Femur (tissue), 1 donor: ENCODE results near the gene ERC1.
A peak's percentile ranks its signal among the peaks of the same experiment; 100 is the strongest.

ENCODE experiments used
- DNase-seq: peaks from one replicate; pipeline ENCODE4 v3.0.0-alpha.2; 2017

The ERC1 gene

DNA sequence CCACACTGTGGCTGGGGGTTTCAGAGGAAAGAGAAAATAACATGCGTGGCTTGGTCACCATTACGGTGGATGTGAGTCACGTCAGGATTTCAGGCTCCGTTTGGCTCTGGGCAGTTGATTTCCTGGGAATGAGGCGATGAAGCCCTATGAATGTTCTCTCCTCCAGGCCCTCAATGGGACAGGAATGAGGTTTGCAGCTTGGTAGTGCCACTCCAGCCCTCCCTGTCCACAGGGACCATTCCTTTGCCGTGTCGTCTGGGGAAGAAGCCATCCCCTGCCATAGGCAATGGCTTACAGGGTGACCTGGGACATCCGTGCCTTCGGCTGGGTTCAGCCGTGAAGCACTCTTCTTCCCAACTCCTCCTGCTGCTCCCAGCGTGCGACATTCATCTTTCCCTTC lies 508.3 kb downstream of the ERC1 start:
- no peak for DNase-seq

DNA sequence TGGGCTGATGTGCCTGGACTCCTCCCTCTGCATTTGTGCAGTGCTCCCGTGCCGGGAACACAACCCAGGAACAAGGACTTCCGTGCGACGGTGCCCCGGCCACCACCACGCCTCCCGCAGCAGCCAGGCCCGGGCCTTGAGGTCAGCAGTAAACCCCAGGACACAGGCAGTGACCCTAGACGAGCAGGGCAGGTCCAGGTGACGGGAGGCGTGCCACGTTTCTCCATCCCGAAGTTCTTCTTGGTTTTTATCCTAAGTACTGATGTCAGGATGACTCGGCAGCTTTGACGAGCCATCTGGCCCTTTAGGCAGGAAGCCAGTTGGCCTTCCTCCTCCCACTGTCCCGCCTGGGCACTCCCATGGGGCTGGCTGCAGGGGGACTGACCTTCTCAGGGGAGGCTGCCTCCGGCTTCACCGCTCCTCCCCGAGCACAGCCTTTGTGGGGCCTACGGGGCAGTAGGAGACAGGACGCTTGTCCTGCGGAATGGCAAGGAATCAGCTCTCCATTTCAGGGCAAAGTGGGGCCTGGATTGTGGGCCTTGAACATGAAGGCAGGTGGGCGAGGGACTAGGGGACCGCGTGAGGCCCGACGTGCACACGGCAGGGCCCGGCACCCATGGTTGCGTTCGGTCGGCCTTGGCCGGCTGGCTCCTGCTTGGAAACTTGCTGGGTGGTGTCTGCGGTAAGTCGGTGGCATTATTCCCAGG lies 509.2 kb downstream of the ERC1 start:
- DNase-seq = peak; percentile 29

DNA sequence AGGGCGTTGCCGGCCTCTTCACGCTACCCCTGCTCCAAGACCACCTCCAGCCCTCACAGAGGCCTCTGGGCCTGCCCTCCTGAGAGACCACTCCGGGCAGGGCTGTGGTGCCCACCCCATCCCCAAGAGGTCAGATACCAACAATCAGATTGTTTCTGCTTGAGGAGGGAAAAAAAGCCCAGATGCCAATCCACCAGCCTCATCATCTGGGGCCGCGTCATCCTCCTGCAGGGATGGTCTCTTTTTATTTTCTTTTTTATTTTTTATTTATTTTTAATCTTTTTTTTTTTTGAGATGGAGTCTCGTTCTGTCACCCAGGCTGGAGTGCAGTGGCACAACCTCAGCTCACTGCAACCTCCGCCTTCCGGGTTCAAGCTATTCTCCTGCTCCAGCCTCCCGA lies 510.0 kb downstream of the ERC1 start:
- no peak for DNase-seq

DNA sequence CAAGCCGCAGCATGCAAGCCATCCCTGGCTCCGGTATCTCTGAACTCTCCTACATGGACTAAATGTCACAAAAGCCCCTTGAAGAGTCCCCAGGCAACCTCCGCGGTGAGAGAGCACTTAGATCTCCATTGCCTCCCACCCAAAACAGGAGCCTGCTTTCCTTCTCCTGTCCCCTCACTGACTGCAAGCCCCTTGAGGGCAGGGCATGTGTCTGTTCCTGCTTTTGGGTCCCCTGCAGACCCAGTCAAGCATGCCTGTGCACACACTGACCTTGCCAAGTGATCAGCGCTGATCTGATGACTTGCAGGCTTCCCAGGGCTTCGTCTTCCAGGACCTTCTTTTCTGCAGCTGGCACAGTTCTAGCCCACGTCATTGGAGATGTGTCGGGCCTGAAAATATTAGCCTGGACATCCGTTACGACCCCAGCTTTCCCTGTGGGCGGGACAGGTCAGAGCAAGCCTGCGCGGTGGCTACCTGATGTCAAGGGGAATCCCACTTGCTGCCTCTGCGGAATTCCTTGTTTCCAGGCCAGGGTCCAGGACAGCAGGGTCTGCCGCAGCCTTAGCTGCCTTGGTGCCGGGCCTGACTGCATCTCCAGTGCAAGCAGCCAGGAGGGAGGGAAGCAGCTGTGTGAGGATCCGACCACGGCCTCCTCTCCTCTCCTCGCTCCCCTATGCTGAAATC lies 510.8 kb downstream of the ERC1 start:
- DNase-seq = no peak

DNA sequence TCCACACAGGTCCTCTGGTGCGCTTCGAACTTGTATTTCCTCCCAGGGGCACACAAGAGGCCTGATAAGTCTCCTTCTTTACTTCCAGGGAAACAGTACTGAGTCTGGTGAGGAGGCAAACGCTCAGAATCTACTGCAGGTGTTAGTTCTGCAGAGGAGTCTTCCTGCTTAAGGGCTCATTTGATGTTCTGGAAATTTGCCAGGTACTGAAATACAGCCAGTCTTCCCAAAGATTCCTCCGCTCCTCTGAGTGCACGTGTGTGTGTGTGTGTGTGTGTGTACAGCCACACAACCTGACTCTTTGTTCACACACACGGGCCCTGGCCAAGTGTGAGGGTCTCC lies 511.3 kb downstream of the ERC1 start:
- DNase-seq = peak; percentile 81

DNA sequence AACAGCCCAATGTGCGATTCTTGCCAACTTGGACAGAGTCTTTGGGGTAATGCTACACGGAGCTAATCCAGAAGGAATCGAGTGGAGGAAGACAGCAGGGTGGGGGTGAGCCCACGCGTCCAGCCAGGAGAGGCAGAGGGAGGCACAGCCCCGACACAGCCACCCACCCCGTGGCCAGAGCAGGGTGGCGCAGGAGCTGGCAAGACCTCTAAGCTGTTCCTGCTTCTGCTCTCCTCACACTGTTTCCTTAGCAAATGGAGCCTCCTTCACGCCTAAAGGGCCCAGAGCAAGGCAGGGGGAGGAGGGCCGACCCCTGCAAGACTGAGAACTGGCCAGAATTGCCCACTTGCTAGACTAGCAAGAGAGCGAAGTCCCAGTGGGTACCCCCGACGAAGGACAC lies 511.8 kb downstream of the ERC1 start:
- no peak for DNase-seq

DNA sequence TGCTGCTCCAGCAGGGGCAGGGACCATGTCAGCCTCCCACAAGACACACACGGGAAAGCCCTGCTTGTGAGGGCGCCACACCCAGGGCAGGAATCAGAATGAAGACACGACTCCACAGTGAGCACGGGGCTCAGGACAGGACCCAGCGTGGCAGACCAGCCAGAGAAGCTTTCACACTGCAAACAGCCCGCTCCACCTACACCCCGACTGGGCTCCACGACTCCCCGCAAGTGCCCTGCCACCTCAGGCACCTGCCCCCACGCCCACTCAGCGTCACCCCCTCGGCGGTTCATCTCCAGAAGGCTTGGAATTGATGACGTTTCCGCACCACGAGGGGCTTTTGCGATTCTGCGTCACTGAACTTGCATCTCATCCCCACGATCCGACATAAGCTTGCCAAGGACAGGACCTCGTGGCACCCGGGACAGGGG lies 512.3 kb downstream of the ERC1 start:
- no peak for DNase-seq

DNA sequence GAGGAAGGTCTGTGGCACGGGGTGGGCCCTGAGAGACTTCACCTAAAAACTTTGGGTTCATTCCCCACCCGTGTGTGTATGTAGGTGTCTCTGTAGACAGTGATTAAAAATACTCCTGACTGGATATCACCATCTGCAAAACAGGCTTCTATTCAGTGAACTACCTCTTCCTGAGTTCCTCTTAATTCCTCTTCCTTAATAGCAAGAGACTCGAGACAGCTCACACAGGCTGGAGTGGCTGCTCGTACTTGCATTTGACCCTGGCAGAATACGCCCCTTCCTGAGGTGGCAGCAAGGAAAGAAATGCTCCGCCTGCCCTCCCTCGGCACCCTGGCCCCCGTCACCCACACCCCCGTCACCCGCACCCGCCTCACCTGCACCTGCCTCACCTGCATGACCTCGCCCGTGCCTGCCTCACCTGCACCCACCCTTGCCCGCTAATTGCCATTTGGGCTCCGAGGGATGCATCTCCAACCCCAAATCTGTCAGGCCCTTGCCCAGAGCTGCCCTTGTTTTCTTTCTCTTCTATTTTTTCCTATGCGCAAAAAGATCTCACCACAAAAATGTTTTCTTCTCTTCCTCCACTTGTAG lies 513.4 kb downstream of the ERC1 start:
- DNase-seq = no peak

DNA sequence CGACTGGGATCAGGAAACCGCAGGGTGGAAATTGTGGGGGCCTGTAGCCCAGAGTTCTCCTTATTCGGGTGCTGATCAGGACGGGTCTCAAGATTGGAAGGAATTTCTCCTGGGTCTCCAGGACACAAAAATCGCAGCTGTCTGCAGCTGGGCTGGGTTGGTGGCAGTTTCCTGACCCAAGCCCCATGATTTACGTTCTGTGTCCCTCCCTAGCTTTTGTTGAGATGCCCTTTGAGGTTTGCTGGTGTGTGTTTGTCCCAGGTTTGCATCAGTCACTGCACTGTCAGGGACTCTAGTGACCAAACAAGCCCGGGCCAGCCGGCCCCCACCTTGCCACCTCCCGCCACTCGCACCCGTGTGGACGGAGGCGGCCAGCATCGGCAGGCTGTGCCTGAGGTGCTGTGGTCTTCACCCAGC lies 513.9 kb downstream of the ERC1 start:
- peak; percentile 48 for DNase-seq

DNA sequence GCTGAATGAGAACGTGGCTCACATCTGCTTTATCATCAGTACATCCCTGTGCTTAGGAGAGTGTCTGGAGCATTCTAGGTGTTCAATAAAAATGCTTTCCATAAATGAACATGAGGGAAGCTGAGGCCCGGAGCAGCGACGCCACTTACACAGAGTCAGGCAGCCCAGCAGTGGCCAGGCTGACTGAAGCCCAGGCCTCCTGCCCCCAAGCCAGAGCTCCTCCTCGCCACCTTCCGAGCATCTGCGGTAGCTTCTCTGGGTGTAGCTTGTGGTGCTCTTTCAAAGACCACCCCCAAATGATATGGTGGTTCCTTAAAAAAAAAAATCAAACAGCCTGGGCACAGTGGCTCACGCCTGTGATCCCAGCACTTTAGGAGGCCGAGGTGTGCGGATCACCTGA lies 514.6 kb downstream of the ERC1 start:
- no peak for DNase-seq

DNA sequence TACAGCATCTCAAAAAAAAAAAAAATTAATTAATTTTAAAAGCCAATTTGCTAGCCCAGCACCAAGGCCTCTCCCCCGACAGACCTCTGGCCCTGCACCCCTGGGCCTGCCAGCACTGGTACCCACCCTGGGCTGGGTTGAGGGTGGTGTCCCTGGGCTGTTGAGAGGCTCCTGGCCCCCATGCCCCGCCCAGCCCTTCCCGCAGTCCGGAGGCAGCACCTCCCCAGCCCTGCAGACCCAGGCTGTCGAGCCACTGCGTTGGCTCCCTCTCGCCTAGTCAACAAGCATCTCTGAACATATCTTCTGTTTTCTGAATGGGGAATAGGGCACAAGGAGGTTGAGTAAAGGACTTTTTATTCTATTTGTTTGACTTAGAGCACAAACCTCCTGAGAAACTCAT lies 516.3 kb downstream of the ERC1 start:
- no peak for DNase-seq

DNA sequence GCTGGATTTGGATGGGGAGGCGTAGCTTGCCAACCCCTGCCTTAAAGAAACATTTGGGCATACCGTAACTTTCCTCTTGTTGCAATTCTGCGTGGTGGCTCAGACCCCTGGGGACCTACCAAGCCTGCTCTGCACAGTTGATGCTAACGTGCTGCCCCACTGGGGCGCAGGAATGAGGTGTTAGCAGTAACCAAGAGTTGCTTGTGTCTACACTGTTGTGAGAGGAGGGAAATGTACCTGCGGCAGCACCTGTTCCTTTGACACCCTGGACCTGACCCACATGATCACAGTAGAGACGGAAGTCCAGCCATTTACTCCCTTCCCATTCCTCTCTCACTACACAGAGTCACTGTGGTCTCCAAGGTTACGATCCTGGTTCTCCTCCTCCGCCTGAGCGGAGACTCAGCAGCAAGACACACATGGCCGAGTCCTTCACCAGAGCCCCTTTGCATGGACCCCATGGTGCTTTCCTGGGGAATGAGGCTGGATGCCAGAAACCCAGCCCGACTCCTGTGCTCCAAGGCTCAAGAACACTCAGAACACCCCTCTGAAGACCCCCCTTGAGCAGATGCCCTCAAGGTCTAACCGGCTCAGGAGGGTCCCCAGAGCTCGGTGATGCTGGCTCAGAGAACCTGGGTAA lies 518.5 kb downstream of the ERC1 start:
- no peak for DNase-seq

DNA sequence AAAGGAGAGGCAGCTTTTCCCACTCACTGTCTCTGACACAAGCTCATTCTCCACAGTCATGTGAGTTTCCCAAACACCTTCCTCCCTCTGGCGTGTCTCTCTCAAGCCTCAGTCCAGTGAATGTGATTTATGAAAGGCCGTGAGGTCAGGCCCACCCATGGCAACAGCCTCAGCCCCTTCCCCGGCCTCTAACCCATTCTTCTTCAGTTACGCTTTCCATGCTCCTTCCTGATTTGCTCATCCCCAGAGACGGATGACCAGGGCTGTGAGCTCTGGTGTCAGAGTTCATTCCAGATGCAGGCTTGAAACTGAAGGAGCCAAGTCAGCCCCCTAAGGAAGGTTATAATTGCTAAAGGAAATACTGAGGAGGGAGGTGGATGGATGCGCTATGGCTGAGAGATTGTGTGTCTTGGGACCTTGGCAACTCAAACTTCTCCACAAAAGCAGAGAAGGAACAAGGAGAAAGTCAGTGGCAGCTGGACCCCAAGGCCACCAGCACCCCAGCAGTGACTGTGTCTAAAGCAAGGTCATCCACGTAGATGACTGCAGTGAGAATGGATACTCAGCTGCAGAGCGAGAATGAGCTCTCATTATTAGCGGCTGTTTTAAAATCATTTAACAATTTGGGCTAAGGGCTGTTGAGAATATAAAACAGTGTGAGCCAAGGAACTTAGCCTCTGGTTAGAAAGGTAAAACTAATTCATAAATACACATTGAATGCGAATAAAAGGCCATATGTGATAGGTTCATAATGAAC lies 519.2 kb downstream of the ERC1 start:
- DNase-seq = peak; percentile 61

DNA sequence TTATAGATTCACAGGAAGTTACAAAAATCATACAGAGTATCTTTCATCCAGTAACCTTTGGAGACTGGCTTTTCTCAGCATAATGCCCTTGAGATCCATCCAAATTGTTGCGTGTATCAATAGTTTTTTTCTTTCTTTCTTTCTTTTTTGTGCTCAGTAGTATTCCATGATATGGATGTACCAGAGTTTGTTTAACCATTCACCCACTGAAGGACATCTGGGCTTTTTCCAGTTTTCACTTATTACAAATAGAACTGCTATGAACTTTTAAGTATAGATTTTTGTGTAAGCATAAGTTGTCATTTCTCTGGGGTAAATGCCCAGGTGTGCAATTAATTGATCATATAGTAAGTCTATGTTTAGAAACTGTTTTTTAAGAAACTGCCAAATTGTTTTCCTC lies 524.0 kb downstream of the ERC1 start:
- DNase-seq = no peak

DNA sequence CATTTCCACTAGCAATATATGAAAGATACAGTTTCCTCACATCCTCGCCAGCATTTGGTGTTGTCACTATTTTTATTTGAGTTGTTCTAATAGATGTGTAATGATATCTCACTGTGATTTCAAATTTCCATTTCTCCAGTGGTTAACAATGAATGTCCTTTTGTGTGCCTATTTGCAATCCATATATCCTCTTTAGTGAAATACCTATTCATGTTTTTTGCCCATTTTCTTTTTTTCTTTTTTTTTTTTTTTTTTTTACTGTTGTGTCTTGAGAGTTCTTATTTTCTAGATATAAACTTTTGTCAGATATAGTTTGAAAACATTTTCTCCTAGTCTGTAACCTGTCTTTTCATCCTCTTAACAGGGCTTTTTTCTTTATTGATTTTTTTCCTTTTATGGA lies 524.4 kb downstream of the ERC1 start:
- DNase-seq = no peak

DNA sequence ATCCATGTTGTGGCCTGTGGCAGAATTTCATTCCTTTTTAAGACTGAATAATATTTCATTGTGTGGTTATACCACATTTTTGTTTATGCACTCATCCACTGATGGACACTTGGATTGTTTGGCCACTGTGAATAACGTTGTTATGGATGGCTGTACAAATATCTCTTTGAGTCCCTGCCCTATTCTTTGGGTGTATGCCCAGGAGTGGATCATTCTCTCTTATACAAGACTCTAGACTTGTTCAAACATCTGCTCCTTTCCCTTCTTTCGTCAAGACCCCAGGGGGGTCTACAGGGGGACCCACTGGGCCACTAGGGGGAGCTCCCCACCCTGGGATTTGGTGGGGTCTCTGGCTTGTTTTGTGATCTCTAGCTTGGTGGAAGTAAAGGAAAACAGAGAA lies 526.0 kb downstream of the ERC1 start:
- peak; percentile 10 for DNase-seq

DNA sequence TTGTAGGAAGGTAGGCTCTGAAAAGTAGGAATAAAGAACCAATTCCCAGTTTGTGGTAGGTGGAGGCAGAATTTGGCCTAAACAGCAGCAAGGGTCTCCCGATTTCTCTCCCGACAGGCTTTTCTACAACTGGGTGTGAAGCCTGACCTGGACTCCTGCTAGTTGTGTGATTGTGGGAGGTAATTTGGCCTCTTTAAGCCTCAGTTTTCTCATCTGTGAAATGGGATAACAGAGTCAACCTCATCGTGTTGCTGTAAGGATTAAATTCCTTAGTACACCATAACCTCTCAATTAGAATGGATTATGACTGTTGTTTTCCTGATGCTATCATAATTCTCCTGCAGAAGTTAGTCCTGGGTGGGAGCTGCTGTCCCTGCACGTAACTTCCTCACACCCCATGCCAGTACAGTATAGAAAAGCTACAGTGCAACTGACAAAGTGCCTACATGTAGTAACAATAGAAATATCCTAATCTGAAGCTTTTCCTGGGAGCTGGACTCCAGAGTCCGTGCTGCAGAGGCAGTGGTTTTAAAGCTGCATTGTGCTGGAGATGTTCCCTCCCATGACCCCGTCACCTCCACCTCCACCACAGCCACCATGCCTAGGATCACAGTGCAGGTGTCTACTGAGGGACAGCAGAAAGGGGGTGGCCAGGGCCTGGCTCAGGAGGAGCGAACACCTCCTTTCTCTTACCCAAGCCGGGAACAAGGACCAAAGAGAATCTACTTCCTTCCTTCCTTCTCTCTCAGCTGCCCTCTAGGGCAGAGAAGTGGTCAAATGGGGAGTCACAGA lies 526.9 kb downstream of the ERC1 start:
- DNase-seq = peak; percentile 5

DNA sequence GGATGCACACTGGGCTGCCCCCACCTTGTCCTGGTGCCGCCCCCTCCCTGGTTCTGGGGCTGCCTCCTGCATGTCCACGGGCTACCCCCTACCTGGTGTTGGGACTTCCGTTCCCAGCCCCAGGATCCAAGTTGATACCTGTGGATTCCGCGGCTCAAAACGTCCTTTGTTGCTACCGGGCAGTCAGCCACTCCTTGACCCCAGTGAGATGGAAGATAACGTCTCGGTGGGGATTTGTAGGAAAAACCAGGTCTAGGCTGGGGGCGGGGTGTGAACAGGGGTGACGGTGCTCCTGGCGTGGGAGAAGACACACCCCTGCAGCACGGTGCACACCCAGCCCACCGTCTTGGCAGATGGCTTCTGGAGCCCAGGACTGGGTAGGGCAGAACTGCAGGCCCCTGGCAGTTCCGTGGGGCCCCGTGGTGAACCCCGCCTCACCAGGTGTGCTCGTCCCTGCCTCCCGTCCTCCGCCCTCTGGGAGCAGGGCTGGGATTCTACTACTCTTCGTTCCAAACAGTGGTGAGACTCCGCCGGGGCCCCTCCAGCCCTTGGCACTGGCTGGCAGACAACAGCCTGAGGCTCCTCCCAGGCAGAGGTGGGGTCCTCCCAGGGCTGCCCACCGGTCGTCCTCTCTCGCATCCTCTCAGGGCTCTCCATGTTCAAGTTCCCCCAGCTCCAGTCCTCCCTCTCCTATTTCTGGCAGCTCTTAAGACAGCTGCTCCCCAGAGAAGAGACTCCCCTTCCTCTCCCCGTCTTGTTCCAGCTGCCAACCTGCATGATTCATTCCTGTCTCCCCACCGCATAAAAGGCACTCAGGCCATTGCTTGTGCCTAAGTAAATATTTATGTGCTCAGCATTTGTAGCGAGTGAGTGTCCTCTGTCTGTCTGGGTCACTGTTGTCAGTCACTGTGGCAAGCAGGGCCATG lies 527.8 kb downstream of the ERC1 start:
- peak; percentile 33 for DNase-seq

DNA sequence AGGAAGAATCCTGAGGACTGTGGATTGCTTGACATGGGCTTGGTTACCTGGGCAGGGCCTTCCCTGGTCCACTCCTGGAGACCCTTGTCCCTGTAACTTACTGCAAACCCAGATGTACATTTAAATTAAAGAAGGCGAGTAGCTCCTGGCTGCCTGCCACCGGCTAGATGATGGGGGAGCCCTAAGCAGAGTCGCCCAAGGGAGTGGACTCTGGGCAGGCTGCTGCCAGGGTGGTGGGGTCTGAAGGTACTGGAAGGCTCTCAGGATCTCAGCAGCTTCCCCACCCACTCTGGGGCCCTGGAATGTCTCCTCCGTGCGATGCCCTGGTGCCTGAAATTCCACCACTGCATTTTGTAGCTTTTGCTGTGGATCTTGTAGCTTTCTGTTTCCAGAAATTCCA lies 528.6 kb downstream of the ERC1 start:
- DNase-seq = peak; percentile 27

DNA sequence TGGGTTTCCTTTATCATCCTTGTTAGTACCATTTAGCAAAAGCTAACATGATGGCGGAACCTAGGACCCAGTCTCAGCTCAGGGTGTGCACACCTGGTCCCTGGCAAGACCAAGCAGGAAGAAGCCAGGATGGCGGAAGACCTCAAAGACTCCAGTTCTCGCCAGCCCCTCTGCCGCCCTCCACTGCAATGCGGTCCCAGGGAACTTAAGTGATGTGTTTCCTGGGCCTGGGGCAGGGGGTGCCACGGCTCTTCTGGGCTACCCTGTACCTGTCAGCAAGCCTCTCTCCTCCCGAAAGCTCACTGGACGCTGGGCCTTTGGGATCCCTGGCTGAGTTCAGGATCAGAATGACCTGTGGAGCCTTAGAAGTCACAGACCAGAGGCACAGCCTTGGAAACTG lies 532.0 kb downstream of the ERC1 start:
- no peak for DNase-seq

DNA sequence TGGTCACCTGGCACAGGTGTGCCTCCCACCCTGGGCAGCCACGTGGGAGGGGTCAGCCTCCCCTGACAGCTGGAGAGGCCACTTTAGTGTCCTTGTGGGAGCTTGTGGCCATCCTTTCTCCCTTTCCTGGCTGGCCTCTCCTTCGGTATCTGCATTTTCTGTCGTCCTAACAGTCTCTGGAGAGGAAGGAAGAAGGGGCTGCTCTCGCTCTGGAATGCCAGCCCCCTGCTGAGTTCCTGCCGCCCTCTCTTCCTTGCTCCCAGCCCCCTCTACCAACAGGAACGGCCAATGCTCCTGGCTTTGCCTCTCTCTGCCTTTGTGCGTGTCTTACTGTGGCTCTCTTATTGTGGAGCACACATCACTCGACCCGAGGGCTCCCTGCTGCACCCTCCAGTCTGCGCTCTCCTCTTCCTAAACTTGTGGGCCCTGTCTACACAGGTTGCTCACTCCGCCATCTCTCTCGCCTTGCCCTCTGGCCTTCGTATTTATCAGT lies 532.6 kb downstream of the ERC1 start:
- DNase-seq = no peak
